Naive thymus-derived CD4-positive, alpha-beta T cell (primary cell): ENCODE measurements around the gene EEIG1. TPM values are rescaled to one million over a fixed set of nuclear protein-coding genes. Genes with fewer than 3 reads are reported as not detected.

Experiments
- ATAC-seq: fragments of 150-1000 bp; cut with Tn5 transposase; 2 replicates; pipeline ENCODE4 v1.10.0; 2021; ENCODE audit warnings: mild to moderate bottlenecking, moderate library complexity
- CTCF ChIA-PET: fragments of 350-600 bp; sonication (Branson Sonifier 250); formaldehyde crosslinking; loops from one replicate; lab custom pipeline; 2021; ENCODE audit warnings: antibody characterized with exemption; lab: Charles Lee
- POLR2A ChIA-PET: fragments of 350-600 bp; sonication (Branson Sonifier 250); formaldehyde crosslinking; loops from one replicate; lab custom pipeline; 2021; ENCODE audit warnings: antibody characterized with exemption, inconsistent platforms; lab: Charles Lee
- DNase-seq, 9 donors: peaks; one replicate each; pipeline versions ENCODE4 v3.0.0 to v3.0.0-alpha.2; 2020 to 2022; ENCODE audit warnings: mixed read lengths in 1 of 9
- H3K27ac ChIP-seq: one replicate; pipeline ENCODE4 v1.7.0; 2013; ENCODE audit warnings: mild to moderate bottlenecking, low read depth, low read length, moderate library complexity
- H3K27me3 ChIP-seq, 2 donors: one replicate each; pipeline ENCODE4 v1.7.0; 2013; ENCODE audit warnings: low read length in 2 of 2, mild to moderate bottlenecking in 2 of 2, moderate library complexity in 2 of 2; ENCODE audit not compliant: control insufficient read depth in 2 of 2, insufficient read depth in 2 of 2
- H3K36me3 ChIP-seq, 3 experiments: 1 replicate in 2 of 3; 2 replicates in 1 of 3; pipeline ENCODE4 v1.7.0; 2013; ENCODE audit warnings: low read length in 3 of 3, mild to moderate bottlenecking in 3 of 3, moderate library complexity in 1 of 3; ENCODE audit not compliant: insufficient read depth in 3 of 3, control insufficient read depth in 2 of 3
- H3K4me1 ChIP-seq, 2 donors: one replicate each; pipeline ENCODE4 v1.7.0; 2013; ENCODE audit warnings: low read length in 2 of 2, mild to moderate bottlenecking in 2 of 2, moderate library complexity in 1 of 2; ENCODE audit not compliant: control insufficient read depth in 2 of 2, insufficient read depth in 2 of 2
- H3K4me3 ChIP-seq: 2 replicates; pipeline ENCODE4 v1.7.0; 2013; ENCODE audit warnings: mild to moderate bottlenecking, low read length
- H3K9me3 ChIP-seq, 3 experiments: 1 replicate in 2 of 3; 2 replicates in 1 of 3; pipeline ENCODE4 v1.7.0; 2013; ENCODE audit warnings: low read length in 3 of 3; ENCODE audit not compliant: control insufficient read depth in 2 of 3
- H3K27ac Mint-ChIP-seq, 9 donors: one replicate each; pipeline ENCODE4 v1.8.0; 2020 to 2022; ENCODE audit warnings: mixed read lengths in 9 of 9, mild to moderate bottlenecking in 8 of 9, moderate library complexity in 5 of 9, inconsistent platforms in 2 of 9
- H3K27me3 Mint-ChIP-seq, 5 donors: one replicate each; pipeline ENCODE4 v1.8.0; 2021 to 2022; ENCODE audit warnings: mixed read lengths in 5 of 5, mild to moderate bottlenecking in 1 of 5
- H3K36me3 Mint-ChIP-seq, 5 donors: one replicate each; pipeline ENCODE4 v1.8.0; 2020 to 2022; ENCODE audit warnings: mixed read lengths in 5 of 5, mild to moderate bottlenecking in 3 of 5, inconsistent platforms in 1 of 5
- H3K4me1 Mint-ChIP-seq, 7 donors: one replicate each; pipeline ENCODE4 v1.8.0; 2020 to 2022; ENCODE audit warnings: mixed read lengths in 7 of 7, mild to moderate bottlenecking in 3 of 7, inconsistent platforms in 1 of 7
- H3K4me3 Mint-ChIP-seq, 10 donors: one replicate each; pipeline ENCODE4 v1.8.0; 2020 to 2022; ENCODE audit warnings: mild to moderate bottlenecking in 10 of 10, mixed read lengths in 10 of 10, moderate library complexity in 6 of 10, inconsistent platforms in 2 of 10
- H3K9me3 Mint-ChIP-seq, 11 donors: one replicate each; pipeline ENCODE4 v1.8.0; 2020 to 2022; ENCODE audit warnings: mixed read lengths in 11 of 11, mild to moderate bottlenecking in 4 of 11, inconsistent platforms in 1 of 11, moderate library complexity in 1 of 11
- intact Hi-C, 2 donors: fragments of 100-400 bp; cut with micrococcal nuclease; formaldehyde crosslinking; loops; one replicate each; pipeline ENCODE4 v1.15.1; 2023
- polyA plus RNA-seq, 2 donors: library from polyadenylated mRNA; unstranded; fragments of 300-500 nt; fragmentation: Illumina TruSeq; gene quantifications; one replicate each; pipeline ENCODE4 v1.2.3, GENCODE V29; 2021
- total RNA-seq, 6 experiments: library from RNA in 5 of 6; stranded (reverse) in 5 of 6; gene quantifications; 1 replicate in 5 of 6; 2 replicates in 1 of 6; pipeline ENCODE4 v1.2.3 and lab custom pipeline; 2021 to 2026

Gene EEIG1
- total RNA-seq (100 to 1,000 TPM; 252 to 664 (median 347) TPM), polyA plus RNA-seq (100 to 1,000 TPM; 124 to 297 TPM), total RNA-seq (lab: John Stamatoyannopoulos, UW) (352 reads per million, percentile 97 among the genes with 10 or more reads in this experiment)

DNA sequence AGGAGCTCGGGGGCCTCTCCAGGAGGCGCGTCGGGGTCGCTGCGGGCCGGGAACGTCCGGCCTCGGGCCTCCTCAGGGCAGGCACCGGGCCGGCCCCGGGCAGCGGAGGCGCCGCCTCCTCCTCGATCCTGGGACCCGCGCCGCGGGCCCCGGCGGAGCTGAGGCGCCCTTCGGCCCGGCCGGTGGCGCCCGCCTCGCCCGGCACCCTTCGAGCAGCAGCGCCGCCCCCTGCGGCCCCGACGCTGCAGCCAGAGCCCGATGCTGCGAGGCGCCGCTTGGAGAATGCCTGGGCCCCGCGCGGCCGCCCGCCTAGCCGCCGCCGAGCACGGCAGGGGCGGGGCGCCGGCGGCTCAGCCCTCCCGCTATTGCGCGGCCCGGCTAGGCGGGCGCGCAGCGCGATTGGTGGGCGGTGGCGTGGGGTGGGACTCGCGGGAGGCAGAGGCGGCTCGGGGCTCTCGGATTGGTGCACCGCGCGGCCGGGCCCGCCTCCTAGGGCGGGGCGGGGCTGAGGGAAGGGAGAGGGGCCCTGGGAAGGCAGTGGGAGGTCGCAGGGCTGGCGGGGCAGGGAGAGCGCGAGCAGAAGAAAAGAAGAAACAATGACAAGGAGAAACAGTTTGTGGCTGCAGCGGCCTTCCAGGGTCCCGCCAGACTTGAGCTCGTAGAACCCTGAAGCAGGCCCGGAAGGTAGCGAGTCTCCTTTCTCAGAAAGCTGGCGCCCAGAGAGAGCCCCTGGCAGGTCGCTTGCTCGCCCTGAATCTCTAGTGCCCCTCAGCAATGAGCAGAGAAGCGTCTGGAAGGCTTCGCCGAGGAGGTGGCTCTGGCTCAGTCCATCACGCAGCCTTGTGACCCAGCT lies at the start of gene EEIG1:
TSS of gene EEIG1 (minus strand) at position 284 of the 853 bp plus-strand sequence. CDS start 852 bp downstream, outside the sequence.
- H3K4me1 ChIP-seq, result peaks cover 25 to 38% of the 10 kb centered on the region in 2 donors

DNA sequence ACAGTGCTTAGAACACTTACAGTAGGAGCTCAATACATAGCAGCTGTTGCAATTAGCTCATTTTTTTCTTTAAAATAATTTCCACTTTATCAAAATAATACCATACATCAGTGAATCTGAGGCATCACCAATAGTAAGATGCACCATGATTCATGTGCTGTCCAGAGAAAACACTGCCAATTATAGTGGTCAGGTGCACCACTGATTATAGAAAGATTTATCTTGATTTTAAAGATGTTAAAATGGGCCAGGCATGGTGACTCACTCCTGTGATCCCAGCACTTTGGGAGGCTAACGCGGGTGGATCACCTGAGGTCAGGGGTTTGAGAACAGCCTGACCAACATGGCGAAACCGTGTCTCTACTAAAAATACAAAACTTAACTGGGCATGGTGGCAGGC lies 46.9 kb upstream of the EEIG1 start:
- Histone ChIP-seq H3K27ac (peak overlapping the region; percentile 96), H3K27me3 (no peaks in the 10 kb centered on the region), H3K36me3 (no peaks in the 10 kb centered on the region), H3K4me1 (peaks cover 85 to 87% of the 10 kb centered on the region in 2 donors), H3K4me3 (no peak overlapping the region), H3K9me3 (no peaks in the 10 kb centered on the region)
- ATAC-seq (no peak), DNase-seq (no peak)
- H3K4me1 Mint-ChIP-seq, result peaks cover 37 to 91% (median 83%) of the 10 kb centered on the region in 7 donors
- ChIA-PET POLR2A (interaction anchor here (0.7 to 28.4 kb wide), 12 partner anchors 13 to 874 kb away, joined by 3 to 1511 read pairs (median 4); partner anchors contain the start of genes EEIG1 and ST6GALNAC4), CTCF (interaction anchor here (0.7 to 17.1 kb wide), 7 partner anchors 8 to 117 kb away, joined by 3 to 262 read pairs (median 3); partner anchors contain the start of gene EEIG1)
- peaks cover 0 to 5% (median 0%) of the 10 kb centered on the region in 5 donors for H3K36me3 Mint-ChIP-seq
- H3K27ac Mint-ChIP-seq, result peak overlapping the region; percentile 92 to 100 (median 98)
- peak overlapping the region; percentile 16 to 90 (median 78) for H3K4me3 Mint-ChIP-seq
- H3K27me3 Mint-ChIP-seq, result no peaks in the 10 kb centered on the region
- intact Hi-C loops, result loop anchor here (2.0 to 5.0 kb wide), 4 partner anchors 57 to 250 kb away; partner anchors contain the start of genes CDK9 (in 1 of the 2) and SH2D3C (in 1 of the 2)
- peaks cover 0 to 5% (median 0%) of the 10 kb centered on the region in 11 donors for H3K9me3 Mint-ChIP-seq

More for the DNA sequence above, at the start of gene EEIG1:
- peak; percentile 96 for ATAC-seq
- Histone ChIP-seq H3K27ac (peak within 1 kb of the TSS; percentile 84), H3K27me3 (no peaks in the 10 kb centered on the region), H3K36me3 (peaks cover 0 to 41% (median 11%) of the 10 kb centered on the region in 3 experiments), H3K4me3 (peak within 1 kb of the TSS; percentile 93), H3K9me3 (no peaks in the 10 kb centered on the region)
- Mint-ChIP-seq H3K4me1 (peaks cover 35 to 47% (median 42%) of the 10 kb centered on the region in 7 donors), H3K9me3 (peaks cover 0 to 1% (median 0%) of the 10 kb centered on the region in 11 donors), H3K27me3 (no peaks in the 10 kb centered on the region), H3K4me3 (peak within 1 kb of the TSS; percentile 93 to 99 (median 98)), H3K36me3 (peaks cover 5 to 31% (median 27%) of the 10 kb centered on the region in 5 donors), H3K27ac (peak within 1 kb of the TSS; percentile 92 to 100 (median 98))
- ChIA-PET CTCF (interaction anchor here (0.5 to 16.4 kb wide), 6 partner anchors 9 to 88 kb away, joined by 3 to 262 read pairs (median 4); no protein-coding TSS in a partner anchor), POLR2A (interaction anchor here (0.8 to 61.3 kb wide), 9 partner anchors 3 to 226 kb away, joined by 3 to 1719 read pairs (median 3); partner anchors contain the start of genes DPM2, EEIG1, NAIF1 and SLC25A25)
- peak; percentile 95 to 100 (median 99) for DNase-seq
- intact Hi-C loops, result loop anchor here (1.0 to 5.0 kb wide), 10 partner anchors 10 to 86 kb away; partner anchors contain the start of gene NAIF1 (in 2 of the 2)

DNA sequence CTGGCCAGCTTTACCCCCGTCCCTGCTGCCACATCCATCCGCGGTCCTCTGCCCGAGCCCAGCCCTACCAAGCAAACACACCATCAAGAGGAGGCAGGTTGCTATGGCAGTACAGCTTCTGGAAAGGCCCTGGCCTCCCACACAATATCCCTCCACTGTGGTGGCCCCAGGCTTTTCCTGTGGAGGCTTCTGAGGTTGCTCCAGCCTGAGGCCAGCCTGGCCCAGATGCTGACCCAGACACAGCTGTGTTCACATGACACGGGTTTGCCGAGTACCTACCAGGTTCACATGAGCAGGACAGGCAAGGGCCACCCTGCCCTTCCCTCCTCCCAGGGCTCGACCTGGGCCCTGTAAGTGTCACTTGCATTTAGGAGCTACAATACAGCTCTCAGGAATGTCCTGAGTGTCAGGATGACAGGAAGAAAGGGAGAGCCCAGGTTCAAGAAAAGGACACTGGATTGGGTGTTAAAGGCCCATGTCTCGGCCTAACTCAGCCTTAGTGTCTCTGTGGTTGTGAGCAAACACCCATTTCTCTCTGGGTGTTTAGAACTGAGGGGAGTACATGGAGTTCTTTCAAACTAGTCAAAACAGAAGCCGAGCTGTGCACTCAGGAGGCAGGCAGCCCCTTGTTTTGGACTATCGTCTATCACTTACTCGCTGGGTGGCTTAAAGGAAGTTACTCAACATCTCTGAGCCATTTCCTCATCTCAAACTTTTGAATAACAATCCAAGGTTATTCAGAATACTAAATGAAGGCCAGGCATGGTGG lies 46.2 kb upstream of the EEIG1 start:
- peaks cover 0 to 5% (median 0%) of the 10 kb centered on the region in 11 donors for H3K9me3 Mint-ChIP-seq
- no peaks in the 10 kb centered on the region for H3K27me3 Mint-ChIP-seq
- H3K36me3 Mint-ChIP-seq, result peaks cover 0 to 5% (median 0%) of the 10 kb centered on the region in 5 donors
- POLR2A ChIA-PET, result interaction anchor here (0.7 to 28.4 kb wide), 22 partner anchors 8 to 875 kb away, joined by 3 to 1511 read pairs (median 4); partner anchors contain the start of genes CDK9, EEIG1, NAIF1 and ST6GALNAC4
- H3K4me1 ChIP-seq, result peaks cover 87 to 88% of the 10 kb centered on the region in 2 donors
- H3K27me3 ChIP-seq, result no peaks in the 10 kb centered on the region
- peak overlapping the region; percentile 92 to 100 (median 98) for H3K27ac Mint-ChIP-seq
- no peaks in the 10 kb centered on the region for H3K9me3 ChIP-seq
- ATAC-seq, result peak; percentile 10
- peak overlapping the region; percentile 96 for H3K27ac ChIP-seq
- H3K36me3 ChIP-seq, result no peaks in the 10 kb centered on the region
- peak in 8 of 9 donors; percentile 42 to 78 (median 62) for DNase-seq
- peaks cover 44 to 94% (median 89%) of the 10 kb centered on the region in 7 donors for H3K4me1 Mint-ChIP-seq
- H3K4me3 ChIP-seq, result peak overlapping the region; percentile 52
- CTCF ChIA-PET, result interaction anchor here (0.7 to 17.1 kb wide), 8 partner anchors 7 to 116 kb away, joined by 3 to 262 read pairs (median 18); partner anchors contain the start of gene EEIG1
- H3K4me3 Mint-ChIP-seq, result peak overlapping the region; percentile 76 to 91 (median 85)
- intact Hi-C loops, result loop anchor here (1.0 to 5.0 kb wide), 9 partner anchors 8 to 250 kb away; partner anchors contain the start of genes CDK9 (in 1 of the 2), NAIF1 (in 1 of the 2) and SH2D3C (in 1 of the 2)

DNA sequence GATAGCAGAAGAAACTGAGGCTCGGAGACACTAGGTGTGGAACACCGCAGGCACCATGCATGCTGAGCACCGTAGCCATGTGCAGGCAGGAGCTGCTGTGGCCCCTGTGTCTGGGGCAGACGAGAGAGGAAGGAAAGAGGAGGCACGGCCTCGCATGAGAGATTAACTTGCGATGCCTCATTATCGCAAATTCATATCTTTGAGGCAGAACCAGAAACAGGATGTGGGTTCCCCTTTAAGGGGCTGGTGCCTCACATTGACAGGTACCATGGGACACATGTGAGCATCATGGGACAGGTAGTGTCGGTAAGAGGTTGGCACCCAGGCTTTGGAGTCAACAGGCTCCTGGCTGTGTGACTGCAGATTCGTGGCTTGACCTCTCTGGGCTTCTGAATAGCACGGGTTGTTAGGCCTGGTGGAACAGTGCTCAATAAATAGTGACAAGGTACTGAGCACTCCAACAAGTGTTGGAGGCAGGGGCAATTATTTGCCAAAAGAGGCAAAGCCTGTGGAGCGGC lies 45.5 kb upstream of the EEIG1 start:
- DNase-seq, result peak; percentile 51 to 96 (median 94)
- peak overlapping the region; percentile 52 for H3K4me3 ChIP-seq

DNA sequence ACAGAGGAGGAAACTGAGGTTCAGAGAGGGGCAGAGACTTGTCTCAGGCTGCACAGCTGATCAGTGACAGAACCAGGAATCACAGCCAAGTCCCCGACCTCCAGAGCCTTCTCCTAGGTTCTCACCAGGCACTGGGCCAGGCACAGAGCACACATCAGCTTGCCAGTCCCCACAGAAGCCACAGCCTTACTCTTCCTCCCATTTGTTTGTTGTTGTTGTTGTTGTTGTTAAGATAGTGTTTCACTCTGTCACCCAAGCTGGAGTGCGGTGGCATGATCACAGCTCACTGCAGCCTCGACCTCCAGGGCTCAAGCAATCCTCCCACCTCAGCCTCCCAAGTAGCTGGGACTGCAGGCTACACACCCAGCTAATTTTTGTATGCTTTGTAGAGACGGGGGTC lies 44.9 kb upstream of the EEIG1 start:
- Mint-ChIP-seq H3K27me3 (no peaks in the 10 kb centered on the region), H3K36me3 (peaks cover 0 to 5% (median 1%) of the 10 kb centered on the region in 5 donors), H3K27ac (peak overlapping the region; percentile 92 to 100 (median 98)), H3K4me3 (peak overlapping the region; percentile 76 to 91 (median 85)), H3K9me3 (peaks cover 0 to 2% (median 0%) of the 10 kb centered on the region in 11 donors), H3K4me1 (peaks cover 56 to 95% (median 90%) of the 10 kb centered on the region in 7 donors)
- H3K36me3 ChIP-seq, result no peaks in the 10 kb centered on the region
- H3K4me1 ChIP-seq, result peaks cover 85 to 87% of the 10 kb centered on the region in 2 donors
- no peaks in the 10 kb centered on the region for H3K9me3 ChIP-seq
- DNase-seq (peak in 1 of 9 donors; percentile 17), ATAC-seq (no peak)
- peak overlapping the region; percentile 43 for H3K4me3 ChIP-seq
- H3K27me3 ChIP-seq, result no peaks in the 10 kb centered on the region
- ChIA-PET POLR2A (interaction anchor here (0.7 to 28.4 kb wide), 15 partner anchors 9 to 240 kb away, joined by 3 to 1511 read pairs (median 5); partner anchors contain the start of genes CDK9, DPM2, EEIG1 and NAIF1), CTCF (interaction anchor here (0.7 to 17.1 kb wide), 9 partner anchors 9 to 83 kb away, joined by 3 to 262 read pairs (median 4); partner anchors contain the start of gene EEIG1)
- intact Hi-C loops, result loop anchor here (1.0 to 5.0 kb wide), 9 partner anchors 10 to 248 kb away; partner anchors contain the start of genes CDK9 (in 1 of the 2), NAIF1 (in 1 of the 2) and SH2D3C (in 1 of the 2)
- peak overlapping the region; percentile 96 for H3K27ac ChIP-seq

More for the DNA sequence above, 45.5 kb upstream of the EEIG1 start:
- peak overlapping the region; percentile 76 to 91 (median 85) for H3K4me3 Mint-ChIP-seq
- ChIA-PET CTCF (interaction anchor here (0.8 to 17.1 kb wide), 6 partner anchors 8 to 69 kb away, joined by 3 to 262 read pairs (median 40); partner anchors contain the start of gene EEIG1), POLR2A (interaction anchor here (0.7 to 28.4 kb wide), 15 partner anchors 8 to 241 kb away, joined by 3 to 1511 read pairs (median 5); partner anchors contain the start of genes CDK9, EEIG1, NAIF1 and ST6GALNAC4)
- no peaks in the 10 kb centered on the region for H3K9me3 ChIP-seq
- H3K36me3 Mint-ChIP-seq, result peaks cover 0 to 5% (median 0%) of the 10 kb centered on the region in 5 donors
- H3K27me3 ChIP-seq, result no peaks in the 10 kb centered on the region
- no peaks in the 10 kb centered on the region for H3K27me3 Mint-ChIP-seq
- peak; percentile 82 for ATAC-seq
- peaks cover 0 to 5% (median 0%) of the 10 kb centered on the region in 11 donors for H3K9me3 Mint-ChIP-seq
- peaks cover 87% of the 10 kb centered on the region in 2 donors for H3K4me1 ChIP-seq
- H3K4me1 Mint-ChIP-seq, result peaks cover 50 to 95% (median 90%) of the 10 kb centered on the region in 7 donors
- intact Hi-C loops, result loop anchor here (1.0 to 5.0 kb wide), 9 partner anchors 9 to 249 kb away; partner anchors contain the start of genes CDK9 (in 1 of the 2), NAIF1 (in 1 of the 2) and SH2D3C (in 1 of the 2)
- no peaks in the 10 kb centered on the region for H3K36me3 ChIP-seq
- peak overlapping the region; percentile 96 for H3K27ac ChIP-seq
- H3K27ac Mint-ChIP-seq, result peak overlapping the region; percentile 92 to 100 (median 98)
